NCI-H345 treated with DMSO at 0.1 percent for 48 hours (cell line): ENCODE measurements around the gene TPH1.
"Not testable (repeated sequence)": the region's sequence is repeated elsewhere in the genome, so short reads cannot be mapped to it uniquely, and the experiment has no call there.

Experiments used
- DNase-seq: peaks from one replicate; lab custom pipeline; 2025; ENCODE audit not compliant: unreplicated experiment; lab: John Stamatoyannopoulos, UW

The TPH1 gene

DNA sequence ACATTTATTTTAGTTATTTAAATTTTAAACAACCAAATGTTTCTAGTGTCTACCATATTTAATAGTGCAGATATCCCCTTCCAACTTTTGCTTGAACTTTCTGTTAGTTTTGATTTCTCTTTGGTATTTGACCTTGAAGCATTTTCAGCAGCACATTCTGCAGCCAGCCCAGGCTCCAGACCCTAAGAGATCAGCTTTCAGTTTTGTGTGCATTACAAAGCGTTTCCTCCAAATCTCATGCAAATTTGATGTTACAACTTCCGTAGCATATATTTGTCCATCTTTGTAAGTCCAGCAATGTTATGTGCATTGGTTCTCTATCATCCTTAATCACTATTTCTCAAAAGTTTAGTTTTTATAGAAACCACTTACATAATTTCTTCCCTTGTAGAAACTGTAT lies 18.6 kb downstream of the TPH1 start:
- no peak for DNase-seq

DNA sequence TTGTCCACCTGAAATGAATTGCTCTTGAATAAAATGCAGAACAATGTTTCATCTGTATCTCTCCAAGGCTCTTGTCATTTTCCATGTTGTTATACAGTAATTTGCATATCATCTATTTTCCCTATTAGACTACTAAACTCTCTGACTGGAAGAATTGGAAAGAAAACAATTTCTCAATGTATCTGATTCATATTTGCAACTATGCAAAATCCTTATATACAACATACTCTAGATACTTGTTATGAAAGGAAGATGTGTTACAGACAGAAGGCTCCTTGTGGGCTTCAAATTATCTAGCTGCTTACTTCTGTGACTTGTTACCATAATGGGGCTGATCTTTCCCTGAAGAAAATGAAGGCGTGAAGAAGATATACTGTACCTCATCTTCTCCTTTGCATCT lies 23.6 kb downstream of the TPH1 start:
- DNase-seq, result no peak

DNA sequence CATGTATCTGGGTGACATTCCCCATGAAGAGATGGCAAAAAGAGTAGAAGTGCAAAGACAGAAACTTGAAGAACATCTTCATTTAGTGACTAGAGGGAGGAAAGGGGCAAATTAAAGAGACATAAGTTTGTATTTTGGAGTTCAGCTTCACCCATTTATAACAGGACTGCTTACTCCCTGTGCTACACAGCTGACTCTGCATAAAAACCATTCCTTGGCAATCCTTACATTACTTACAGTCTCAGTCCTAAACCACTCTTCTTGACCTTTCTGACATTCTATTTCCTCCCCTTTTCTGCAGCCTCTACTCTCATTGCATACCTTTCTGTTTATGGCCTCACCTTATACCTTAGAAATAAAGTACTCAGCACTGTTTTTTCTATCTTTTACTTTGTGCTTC lies 26.4 kb downstream of the TPH1 start:
- DNase-seq, result no peak

GRCh38 chr11:18016789-18017188 lies 29.3 kb downstream of the TPH1 start:
- no peak for DNase-seq

GRCh38 chr11:18014876-18015275 lies 31.2 kb downstream of the TPH1 start:
- no peak for DNase-seq

- peak; percentile 7 for DNase-seq
Measured at GRCh38 chr11:18013790-18014507, 32.1 kb downstream of the TPH1 start.

DNA sequence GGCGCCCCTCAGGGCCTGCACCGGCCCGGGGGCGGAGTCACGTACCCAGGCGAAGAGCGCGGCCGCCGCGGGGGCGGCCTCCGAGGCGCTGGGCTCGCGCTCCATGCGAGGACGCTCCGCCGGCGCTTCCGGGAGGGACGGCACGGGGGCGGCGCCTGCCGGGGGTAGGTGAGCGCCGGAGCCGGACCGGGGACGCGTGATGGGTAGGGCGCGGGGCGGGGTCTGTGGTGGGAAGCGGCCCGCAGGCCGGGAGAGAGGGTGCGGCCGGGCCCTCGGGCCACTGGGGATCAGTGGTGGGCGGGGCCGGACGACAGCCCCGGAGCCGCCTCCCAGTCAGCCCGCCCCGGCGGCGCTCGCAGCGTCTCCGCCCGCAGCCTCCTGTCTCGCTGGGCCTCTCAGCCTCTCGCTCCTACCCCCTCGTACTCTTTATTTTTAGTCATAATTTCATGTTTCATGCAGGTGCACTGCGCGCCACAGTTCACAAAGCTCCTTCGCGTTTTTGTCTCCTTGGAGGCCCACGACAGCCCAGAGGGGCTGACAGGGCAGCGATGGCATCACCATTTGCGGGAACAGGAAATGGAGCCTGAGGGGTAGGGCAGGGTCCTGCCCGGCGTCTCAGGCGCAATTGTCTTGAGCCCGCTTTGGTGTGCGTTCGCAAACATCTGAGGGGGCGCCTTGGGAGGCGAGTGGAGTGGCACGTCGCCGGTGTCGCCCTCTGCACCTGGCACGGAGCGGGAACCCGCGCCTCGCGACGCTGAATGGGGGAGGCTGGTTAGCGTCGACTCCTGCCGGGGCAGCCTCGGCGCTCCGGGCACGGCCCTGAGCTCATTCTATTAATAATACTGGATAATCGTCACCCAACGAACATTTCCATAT lies 32.9 kb downstream of the TPH1 start, which contains the start of gene SERGEF:
Gene SERGEF (minus strand): TSS at position 142 of the 876 bp plus-strand sequence. CDS start 37 bp downstream, at position 105.
- DNase-seq, result peak; percentile 75

- peak; percentile 7 for DNase-seq
Measured at GRCh38 chr11:18012122-18012905, 33.8 kb downstream of the TPH1 start.

DNA sequence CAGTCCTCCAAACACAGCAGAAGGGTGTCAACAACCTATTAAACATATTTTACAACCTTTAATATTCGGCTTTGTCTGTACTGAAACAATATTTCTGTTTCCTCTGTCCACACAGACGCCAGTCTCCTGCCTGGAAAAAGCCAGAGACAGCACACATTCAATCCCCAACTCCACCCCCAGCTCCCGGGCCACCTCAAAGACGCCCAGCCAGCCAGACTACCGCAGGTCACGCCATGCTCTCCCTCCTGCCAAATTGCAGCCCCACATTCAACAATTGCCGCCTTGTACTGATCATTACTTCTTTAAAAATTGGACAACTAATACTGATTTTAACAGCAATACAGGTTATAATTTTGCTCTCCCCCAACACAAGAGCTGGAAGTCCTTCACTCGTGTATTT lies 34.4 kb downstream of the TPH1 start:
- no peak for DNase-seq

- no peak for DNase-seq
Measured at GRCh38 chr11:18010977-18011586, 35.0 kb downstream of the TPH1 start.

- DNase-seq, result no peak
Measured at GRCh38 chr11:18010121-18010670, 35.9 kb downstream of the TPH1 start.

DNA sequence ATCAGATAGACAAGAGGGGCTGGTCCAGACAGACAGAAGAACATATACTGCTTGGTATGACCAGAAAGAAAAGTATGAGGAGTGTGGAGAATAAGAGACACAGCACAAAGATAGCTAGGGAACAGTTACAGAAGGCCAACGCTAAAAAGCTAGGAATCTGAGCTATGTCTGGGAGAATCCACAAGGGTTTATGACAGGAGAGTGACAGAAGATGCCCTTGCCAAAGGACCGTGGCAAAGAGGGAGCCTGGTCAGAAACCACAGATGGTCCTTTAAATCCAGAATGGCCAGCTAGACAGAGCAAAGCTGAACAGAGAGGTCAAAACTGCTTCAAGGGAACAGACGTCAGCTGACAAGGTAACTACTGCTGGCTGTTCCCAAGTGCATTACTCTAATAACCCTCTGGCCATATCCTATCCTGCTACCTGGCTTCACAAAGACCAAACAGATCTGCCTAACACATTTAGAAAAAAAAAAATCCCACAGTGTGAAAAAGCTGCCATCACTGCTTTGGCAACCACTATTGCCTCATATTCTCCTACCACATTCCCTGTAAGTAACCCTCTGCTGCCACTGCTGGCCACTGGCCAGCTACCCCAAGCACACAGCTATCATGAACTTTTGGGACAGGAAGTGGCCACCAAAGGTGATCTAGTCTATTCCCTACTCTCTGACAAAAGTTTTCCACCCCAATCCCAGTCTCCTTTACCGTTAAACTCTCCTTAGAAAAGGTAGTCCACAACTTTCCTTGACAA lies 40.5 kb downstream of the TPH1 start:
- no peak for DNase-seq

DNA sequence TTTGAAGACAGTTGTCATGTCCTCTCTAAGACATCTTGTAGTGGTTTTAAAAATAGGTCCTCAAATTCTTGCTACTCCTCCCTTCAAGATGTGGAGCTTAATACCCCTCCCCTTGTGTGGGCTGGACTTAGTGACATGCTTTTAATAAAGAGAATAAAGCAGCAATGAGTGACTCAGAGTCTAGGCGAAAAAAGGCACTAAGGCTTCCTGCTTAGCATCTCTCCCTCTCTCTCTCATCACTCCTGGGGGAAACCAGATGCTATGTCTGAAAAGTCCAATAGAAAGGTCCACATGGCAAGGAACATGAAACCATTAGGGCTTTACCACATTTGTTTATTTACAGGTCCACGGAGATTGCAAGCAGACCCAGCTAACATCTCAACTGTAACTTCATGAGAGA lies 44.9 kb downstream of the TPH1 start:
- DNase-seq, result no peak

- DNase-seq, result no peak
Measured at GRCh38 chr11:18000760-18001159, 45.3 kb downstream of the TPH1 start.

DNA sequence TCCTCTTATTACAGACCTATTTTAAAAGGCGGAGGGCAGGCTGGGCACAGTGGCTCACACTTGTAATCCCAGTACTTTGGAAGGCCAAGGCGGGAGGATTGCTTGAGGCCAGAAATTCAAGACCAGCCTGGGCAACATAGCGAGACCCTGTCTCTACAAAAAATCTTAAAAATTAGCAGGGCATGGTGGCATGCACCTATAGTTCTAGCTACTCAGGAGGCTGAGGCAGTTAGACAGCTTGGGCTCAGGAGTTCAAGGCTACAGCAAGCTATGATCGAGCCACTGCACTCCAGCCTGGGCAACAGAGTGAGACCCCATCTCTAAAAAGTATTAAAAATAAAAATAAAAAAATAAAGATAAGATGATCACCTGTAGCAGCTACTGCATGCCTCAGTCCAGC lies 45.9 kb downstream of the TPH1 start:
- not testable (repeated sequence) for DNase-seq
